PC-9 (cell line): Measurements from ENCODE around the gene FAM222B. TPM values are rescaled to one million over a fixed set of nuclear protein-coding genes. Genes with fewer than 3 reads are reported as not detected.

Experiments used
- BruUV-seq: library from RNA; stranded (reverse); fragments of 400-500 nt; replicated peaks from 2 replicates; lab custom pipeline; 2021; lab: Mats Ljungman, UMichigan
- CTCF ChIA-PET: fragments of 300-600 bp; sonication (Branson Sonifier 250); formaldehyde crosslinking; loops from one replicate; lab custom pipeline; 2022; ENCODE audit warnings: antibody characterized with exemption; lab: Charles Lee
- POLR2A ChIA-PET: fragments of 300-600 bp; sonication (Branson Sonifier 250); formaldehyde crosslinking; loops from one replicate; lab custom pipeline; 2022; ENCODE audit warnings: antibody characterized with exemption; ENCODE audit not compliant: unreplicated experiment; lab: Charles Lee
- DNase-seq, 2 experiments: peaks; one replicate each; pipeline versions ENCODE4 v3.0.0 to v3.0.0-alpha.2; 2015 to 2022; ENCODE audit warnings: mixed read lengths in 1 of 2
- H2AFZ ChIP-seq: fragments of 200-600 bp; sonication (generic); 2 replicates; pipeline ENCODE4 v1.8.1; 2017; ENCODE audit warnings: antibody characterized with exemption
- H3F3A ChIP-seq: fragments of 200-600 bp; sonication (generic); 2 replicates; pipeline ENCODE4 v1.8.1; 2017; ENCODE audit warnings: antibody characterized with exemption, mild to moderate bottlenecking, low read depth; ENCODE audit not compliant: insufficient read depth
- H3K27ac ChIP-seq: fragments of 200-600 bp; sonication (generic); 2 replicates; pipeline ENCODE4 v1.6.1; 2016; ENCODE audit warnings: mixed run types
- H3K27me3 ChIP-seq: fragments of 200-600 bp; sonication (generic); 2 replicates; pipeline ENCODE4 v1.6.1; 2016; ENCODE audit warnings: low read depth, mixed run types; ENCODE audit not compliant: insufficient read depth
- H3K36me3 ChIP-seq: fragments of 200-600 bp; sonication (generic); 2 replicates; pipeline ENCODE4 v1.6.1; 2016; ENCODE audit warnings: low read depth, mixed run types
- H3K4me1 ChIP-seq: fragments of 200-600 bp; sonication (generic); replicated peaks from 2 replicates; pipeline ENCODE4 v1.6.1; 2016; ENCODE audit warnings: mixed run types; ENCODE audit not compliant: insufficient read depth
- H3K4me2 ChIP-seq: fragments of 200-600 bp; sonication (generic); 2 replicates; pipeline ENCODE4 v1.6.1; 2017; ENCODE audit warnings: mixed run types
- H3K4me3 ChIP-seq: fragments of 200-600 bp; sonication (generic); 2 replicates; pipeline ENCODE4 v1.6.1; 2016; ENCODE audit warnings: mixed run types
- H3K79me2 ChIP-seq: fragments of 200-600 bp; sonication (generic); 2 replicates; pipeline ENCODE4 v1.6.1; 2017; ENCODE audit warnings: low read depth, mixed run types
- H3K9me2 ChIP-seq: fragments of 200-600 bp; sonication (generic); 2 replicates; pipeline ENCODE4 v1.8.1; 2017; ENCODE audit warnings: mild to moderate bottlenecking; ENCODE audit not compliant: insufficient read depth
- H3K9me3 ChIP-seq: fragments of 200-600 bp; sonication (generic); 2 replicates; pipeline ENCODE4 v1.8.1; 2016; ENCODE audit warnings: low read depth; ENCODE audit not compliant: insufficient read depth
- H4K20me1 ChIP-seq: fragments of 200-600 bp; sonication (generic); 2 replicates; pipeline ENCODE4 v1.8.1; 2017; ENCODE audit not compliant: insufficient read depth
- CTCF ChIP-seq: fragments of 200-600 bp; sonication (generic); conservative IDR thresholded peaks from 2 replicates; pipeline ENCODE4 v1.6.1; 2017; ENCODE audit warnings: mixed run types, antibody characterized with exemption, mild to moderate bottlenecking, moderate library complexity
- EZH2 ChIP-seq: fragments of 200-600 bp; sonication (generic); IDR thresholded peaks from 2 replicates; pipeline ENCODE4 v1.8.0; 2017; ENCODE audit warnings: antibody characterized with exemption, low read depth
- intact Hi-C: fragments of 100-400 bp; cut with micrococcal nuclease; formaldehyde crosslinking; loops from one replicate; pipeline ENCODE4 v1.10.0; 2022; ENCODE audit not compliant: unreplicated experiment
- total RNA-seq: library from RNA; stranded (reverse); gene quantifications from 2 replicates; pipeline ENCODE4 v1.2.3, GENCODE V29; 2021

FAM222B gene
- total RNA-seq, 1 experiment from 2014 or later = 26.4 TPM

DNA sequence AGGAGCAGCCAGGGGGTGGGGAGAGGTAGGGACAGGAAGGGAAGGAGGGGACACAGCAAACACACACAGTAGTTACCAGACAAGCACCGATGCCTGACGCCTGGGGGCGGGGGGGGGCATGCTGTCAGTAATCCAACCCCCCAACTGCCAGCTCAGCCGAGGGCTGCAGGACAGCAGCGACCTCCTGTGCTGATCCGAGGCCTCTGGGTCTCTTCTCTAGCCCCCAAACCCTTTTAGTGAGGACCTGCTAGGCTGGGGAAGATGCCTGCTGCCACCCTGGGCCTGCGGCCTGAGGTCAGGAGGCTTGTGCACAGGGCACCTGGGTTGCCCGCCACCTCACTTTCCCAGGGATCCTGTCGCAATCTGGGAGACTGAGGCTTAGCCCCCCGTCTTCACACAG is 43.4 kb upstream of the FAM222B start:
- H3K4me3 ChIP-seq = no peak overlapping the region
- H3K4me2 ChIP-seq = no peak overlapping the region
- H3K4me1 ChIP-seq = no peaks in the 10 kb centered on the region
- H4K20me1 ChIP-seq = no peaks in the 10 kb centered on the region
- H3F3A ChIP-seq = peaks cover 5% of the 10 kb centered on the region; the same call in 1 of the 2 replicates
- no TSS peak for BruUV-seq
- POLR2A ChIA-PET = no interaction called here
- DNase-seq = no peak
- no peak for TF ChIP-seq EZH2
- TF ChIP-seq CTCF = no peak
- no peaks in the 10 kb centered on the region for H3K36me3 ChIP-seq
- H2AFZ ChIP-seq = no peak overlapping the region
- no peaks in the 10 kb centered on the region for H3K9me3 ChIP-seq
- H3K27me3 ChIP-seq = no peaks in the 10 kb centered on the region
- CTCF ChIA-PET = no interaction called here
- H3K27ac ChIP-seq = no peak overlapping the region
- H3K9me2 ChIP-seq = no peaks in the 10 kb centered on the region
- intact Hi-C loops = no loop called here
- H3K79me2 ChIP-seq = no peaks in the 10 kb centered on the region

- TF ChIP-seq CTCF (no peak), EZH2 (no peak)
- Histone ChIP-seq H3K79me2 (no peaks in the 10 kb centered on the region), H3K9me2 (no peaks in the 10 kb centered on the region), H3K27me3 (no peaks in the 10 kb centered on the region), H2AFZ (no peak overlapping the region), H3K27ac (no peak overlapping the region), H3K4me1 (no peaks in the 10 kb centered on the region), H4K20me1 (no peaks in the 10 kb centered on the region), H3K4me3 (no peak overlapping the region), H3K36me3 (no peaks in the 10 kb centered on the region), H3F3A (0 out of 2 replicates have a peak, but pooled peaks cover under 1% of the 10 kb centered on the region), H3K4me2 (no peak overlapping the region), H3K9me3 (no peaks in the 10 kb centered on the region)
- CTCF ChIA-PET = no interaction called here
- no peak for DNase-seq
- intact Hi-C loops = no loop called here
- POLR2A ChIA-PET = no interaction called here
- BruUV-seq = no TSS peak
These were observed 42.8 kb upstream of the FAM222B start for GRCh38 chr17:28885363-28885762.

GRCh38 chr17:28883967-28884702 is 41.5 kb upstream of the FAM222B start:
- no peaks in the 10 kb centered on the region for H4K20me1 ChIP-seq
- TF ChIP-seq EZH2 (no peak), CTCF (no peak)
- H3K4me1 ChIP-seq = no peaks in the 10 kb centered on the region
- H3K4me3 ChIP-seq = no peak overlapping the region
- H3K9me3 ChIP-seq = no peaks in the 10 kb centered on the region
- no peaks in the 10 kb centered on the region for H3K9me2 ChIP-seq
- ChIA-PET CTCF (no interaction called here), POLR2A (no interaction called here)
- H3K36me3 ChIP-seq = no peaks in the 10 kb centered on the region
- H3K27ac ChIP-seq = no peak overlapping the region
- no peak overlapping the region for H2AFZ ChIP-seq
- intact Hi-C loops = no loop called here
- no peaks in the 10 kb centered on the region for H3K27me3 ChIP-seq
- no peak overlapping the region for H3K4me2 ChIP-seq
- no peak for DNase-seq
- no peaks in the 10 kb centered on the region for H3F3A ChIP-seq
- H3K79me2 ChIP-seq = no peaks in the 10 kb centered on the region
- BruUV-seq = no TSS peak
